Retina (tissue), 1 donor: ENCODE data around the gene PHC1.

Experiments used
- DNase-seq: peaks from one replicate; pipeline ENCODE4 v3.0.0-alpha.2; 2016

The PHC1 gene

DNA sequence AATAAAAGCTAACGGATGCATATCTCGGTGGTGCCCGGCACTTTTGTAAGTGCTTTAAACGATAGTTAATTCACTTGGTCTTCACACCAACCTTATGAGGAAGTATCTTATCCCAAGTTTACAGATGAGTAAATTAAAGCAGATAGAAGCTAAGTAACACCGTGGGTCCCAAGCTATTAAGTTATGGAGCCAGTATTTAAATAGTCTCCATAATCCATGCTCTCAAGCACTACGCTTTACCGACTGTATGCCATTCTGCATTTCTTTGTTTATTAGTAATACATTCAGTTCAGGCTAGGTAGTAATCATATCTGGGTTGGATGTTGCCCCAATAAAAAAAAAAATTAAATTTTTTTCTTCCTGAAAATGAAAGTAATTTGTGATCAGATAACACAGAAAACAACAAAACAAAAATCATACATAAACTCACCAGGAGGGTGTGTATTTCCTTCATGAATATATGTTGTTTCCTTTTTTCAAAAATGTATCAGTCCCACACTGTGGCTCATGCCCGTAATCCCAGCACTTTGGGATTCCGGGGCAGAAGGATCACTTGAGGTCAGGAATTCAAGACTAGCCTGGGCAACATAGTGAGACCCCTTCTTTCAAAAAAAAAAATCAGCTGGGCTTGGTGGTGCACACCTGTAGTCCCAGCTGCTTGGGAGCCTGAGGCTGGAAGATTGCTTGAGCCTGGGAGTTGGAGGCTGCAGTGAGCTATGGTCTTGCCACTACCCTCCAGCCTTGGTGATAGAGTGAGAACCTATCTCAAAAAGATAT, 36.6 kb downstream of the PHC1 start:
- DNase-seq, result no peak

DNA sequence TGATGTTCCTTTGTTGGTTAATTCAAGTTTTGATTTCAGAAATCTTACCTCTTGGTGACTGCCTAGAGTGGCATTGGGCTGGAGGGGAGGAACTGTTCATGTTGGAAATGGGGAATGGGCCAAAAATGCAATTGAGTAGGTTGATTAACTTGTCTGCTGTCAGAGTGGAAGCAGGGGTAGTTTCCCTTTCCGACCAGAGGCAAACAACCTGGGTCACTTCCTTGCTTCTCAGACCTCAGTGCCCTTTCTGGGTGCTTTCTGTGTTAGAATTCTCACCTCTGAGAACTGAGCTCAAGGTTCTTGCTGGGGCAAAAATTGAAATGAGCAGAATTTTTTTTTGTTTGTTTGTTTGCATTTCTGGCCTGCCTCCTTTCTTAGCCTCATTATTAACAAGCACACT, 37.4 kb downstream of the PHC1 start:
- no peak for DNase-seq

DNA sequence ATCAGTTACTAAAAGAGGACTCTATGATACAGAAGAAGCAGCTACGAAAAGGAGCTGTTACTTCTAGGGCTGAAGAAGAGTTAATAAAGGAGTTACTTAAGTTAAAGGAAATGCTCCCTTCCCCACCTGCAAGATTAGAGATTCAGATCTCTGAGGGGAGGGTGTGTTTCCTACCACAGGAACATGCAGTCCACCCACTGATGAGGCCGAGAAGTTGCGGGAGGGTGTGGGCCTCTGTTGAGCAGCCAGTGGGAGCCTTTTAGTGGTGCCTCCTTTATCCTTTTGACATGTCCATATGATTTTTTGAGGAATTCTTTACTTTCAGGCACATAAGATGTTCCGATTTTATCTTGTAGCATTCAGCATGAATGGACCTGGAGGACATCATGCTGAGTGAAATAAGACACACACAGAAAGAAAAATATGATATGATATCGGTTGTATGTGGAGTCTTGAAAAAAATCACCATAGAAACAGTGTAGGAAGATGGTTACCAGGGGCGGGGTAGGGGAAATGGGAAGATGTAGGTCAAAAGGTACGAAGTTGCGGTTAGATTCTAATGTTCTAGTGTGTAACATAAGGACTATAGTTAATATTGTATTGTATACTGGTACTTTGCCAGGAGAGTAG, 39.6 kb downstream of the PHC1 start:
- DNase-seq, result no peak

DNA sequence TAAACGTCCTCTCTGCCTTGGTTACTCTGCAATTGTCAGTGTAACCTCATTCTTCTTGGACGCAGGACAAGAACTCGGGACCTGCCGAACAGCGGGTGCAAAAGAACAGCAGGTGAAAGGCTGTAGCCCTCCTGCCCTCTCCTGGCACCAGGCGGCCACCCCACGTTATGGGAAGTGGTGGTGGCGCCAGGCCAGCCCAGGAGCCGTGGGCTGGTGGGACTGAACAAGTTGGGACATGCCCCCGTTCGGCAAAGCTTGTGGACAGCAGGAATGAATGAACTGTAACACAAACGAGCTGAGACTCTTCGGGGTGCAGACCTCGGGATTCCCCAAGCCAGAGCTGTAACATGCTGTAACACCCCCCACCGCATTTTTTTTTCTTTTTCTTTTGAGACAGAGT, 41.8 kb downstream of the PHC1 start:
- DNase-seq, result no peak

DNA sequence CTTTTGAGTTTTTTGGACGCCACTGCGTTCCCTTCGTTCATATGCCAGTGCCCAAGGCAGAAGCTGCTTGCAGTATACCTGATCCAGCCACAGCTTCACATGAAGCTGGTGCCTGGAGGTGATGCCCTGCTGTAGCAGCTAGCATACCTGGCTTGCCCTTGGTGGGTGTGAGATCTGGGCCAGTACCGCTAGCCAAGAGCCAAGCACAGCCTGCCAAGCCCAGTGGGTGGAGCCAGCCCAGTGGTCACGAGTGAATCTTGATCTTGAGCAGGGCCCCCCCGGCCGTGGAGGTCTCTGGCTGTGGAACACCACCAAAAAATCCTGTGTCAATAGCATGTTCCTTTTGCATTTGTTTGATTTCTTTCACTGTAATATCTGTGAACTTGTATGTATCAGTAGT, 42.5 kb downstream of the PHC1 start:
- DNase-seq, result no peak

DNA sequence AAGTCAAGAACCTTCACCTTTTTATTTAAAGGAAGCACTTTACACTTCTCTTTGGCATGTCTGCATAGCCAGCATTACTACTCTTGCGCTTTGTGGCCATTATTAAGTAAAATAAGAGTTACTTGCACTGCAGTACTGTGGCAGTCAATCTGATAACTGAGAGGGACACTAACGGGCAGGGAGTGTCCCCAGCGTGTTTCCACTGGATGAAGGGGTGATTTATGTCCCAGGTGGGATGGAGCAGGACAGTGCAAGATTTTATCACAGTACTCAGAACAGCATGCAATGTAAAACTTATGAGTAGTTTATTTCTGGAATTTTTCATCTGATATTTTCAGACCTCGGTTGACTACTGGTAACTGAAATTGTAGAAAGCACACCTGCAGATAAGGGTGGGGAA, 43.3 kb downstream of the PHC1 start:
- no peak for DNase-seq

DNA sequence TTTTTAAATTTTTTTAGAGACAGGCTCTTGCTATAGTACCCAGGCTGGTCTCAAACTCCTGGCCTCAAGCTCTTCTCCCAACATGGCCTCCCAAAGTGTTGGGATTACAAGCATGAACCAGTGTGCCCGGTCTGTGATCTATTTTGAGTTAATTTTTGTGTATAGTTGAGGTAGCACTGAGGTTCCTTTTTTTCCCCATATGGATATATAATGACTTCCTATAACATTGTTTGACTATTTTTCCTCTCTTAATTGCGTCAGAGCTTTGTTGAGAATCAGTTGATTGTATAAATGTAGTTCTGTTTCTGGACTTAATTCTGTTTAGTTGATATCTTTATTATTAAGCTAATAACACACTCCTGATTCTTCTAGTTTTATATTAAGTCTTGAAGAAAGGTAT, 43.8 kb downstream of the PHC1 start:
- DNase-seq, result no peak

DNA sequence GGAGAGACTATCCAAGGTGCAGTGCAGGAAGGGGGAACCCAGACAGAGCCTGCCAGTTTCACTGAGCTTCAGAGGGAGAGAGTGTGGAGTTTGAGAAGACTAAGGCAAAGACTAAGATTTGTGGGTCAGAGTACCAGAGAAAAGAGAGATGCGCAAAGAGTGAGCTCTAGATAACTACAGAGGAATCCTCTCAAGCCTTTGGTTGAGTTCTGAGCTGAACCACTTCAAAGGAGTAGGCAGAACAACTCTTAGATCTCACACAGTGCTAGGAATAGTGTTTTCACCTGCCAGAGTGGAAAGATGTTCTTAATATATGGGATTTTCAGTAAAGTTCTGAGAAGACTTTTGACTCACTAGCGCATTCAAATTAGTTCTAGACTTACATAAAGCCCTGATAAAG, 45.9 kb downstream of the PHC1 start:
- DNase-seq, result no peak

DNA sequence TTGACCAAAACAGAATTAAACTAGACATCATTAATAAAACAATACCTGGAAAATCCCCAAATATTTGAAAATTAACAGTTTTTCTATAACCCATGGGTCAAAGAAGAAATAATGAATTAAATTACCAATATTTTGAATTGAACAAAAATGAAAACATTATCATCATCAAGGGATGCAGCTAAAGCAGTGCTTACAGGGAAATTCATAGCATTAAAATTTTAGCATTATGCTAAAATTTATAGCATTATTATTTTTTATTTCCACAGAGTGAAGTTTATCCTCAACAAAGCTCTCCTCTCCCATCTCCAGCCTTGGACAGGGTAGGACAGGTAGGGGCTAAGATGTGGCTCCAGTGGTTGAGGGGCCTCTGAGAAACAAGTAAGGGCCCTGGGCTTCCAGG, 54.5 kb downstream of the PHC1 start:
- DNase-seq, result no peak

DNA sequence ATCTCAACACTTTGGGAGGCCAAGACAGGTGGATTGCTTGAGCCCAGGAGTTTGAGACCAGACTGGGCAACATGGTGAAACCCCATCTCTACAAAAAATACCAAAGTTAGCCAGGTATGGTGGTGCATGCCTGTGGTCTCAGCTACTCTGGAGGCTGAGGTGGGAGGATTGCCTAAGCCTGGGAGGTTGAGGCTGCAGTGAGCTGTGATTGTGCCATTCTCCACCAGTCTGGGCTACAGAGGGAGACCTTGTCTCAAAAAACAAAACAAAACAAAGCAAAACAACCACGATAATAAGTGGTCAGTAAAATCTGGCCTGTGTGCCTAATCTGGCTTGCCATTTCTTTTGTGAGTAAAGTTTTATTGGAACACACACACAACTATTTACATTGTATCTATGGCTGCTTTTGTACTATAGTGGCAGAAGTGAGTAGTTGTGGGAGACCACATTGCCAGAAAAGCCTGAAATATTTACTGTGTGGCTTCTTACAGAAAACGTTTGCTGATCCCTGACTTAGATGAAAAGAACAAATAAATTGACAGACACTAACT, 55.6 kb downstream of the PHC1 start:
- DNase-seq, result no peak

DNA sequence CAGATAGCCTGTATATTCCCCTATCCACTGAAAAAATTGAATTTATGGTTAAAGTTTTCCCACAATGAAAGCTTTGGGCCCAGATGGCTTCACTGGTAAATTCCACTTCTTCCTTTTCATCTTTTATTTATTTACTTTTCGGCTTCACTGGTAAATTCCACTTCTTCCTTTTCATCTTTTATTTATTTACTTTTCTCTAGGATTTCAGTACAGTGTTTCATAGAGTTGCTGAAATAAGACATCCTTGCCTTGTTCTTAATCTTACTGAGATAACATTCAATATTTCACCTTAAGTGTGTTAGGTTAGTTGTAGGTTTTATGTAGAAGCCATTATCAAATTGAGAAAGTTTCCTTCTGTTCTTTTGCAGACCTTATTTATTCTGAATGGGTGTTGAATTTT, 56.1 kb downstream of the PHC1 start:
- no peak for DNase-seq

DNA sequence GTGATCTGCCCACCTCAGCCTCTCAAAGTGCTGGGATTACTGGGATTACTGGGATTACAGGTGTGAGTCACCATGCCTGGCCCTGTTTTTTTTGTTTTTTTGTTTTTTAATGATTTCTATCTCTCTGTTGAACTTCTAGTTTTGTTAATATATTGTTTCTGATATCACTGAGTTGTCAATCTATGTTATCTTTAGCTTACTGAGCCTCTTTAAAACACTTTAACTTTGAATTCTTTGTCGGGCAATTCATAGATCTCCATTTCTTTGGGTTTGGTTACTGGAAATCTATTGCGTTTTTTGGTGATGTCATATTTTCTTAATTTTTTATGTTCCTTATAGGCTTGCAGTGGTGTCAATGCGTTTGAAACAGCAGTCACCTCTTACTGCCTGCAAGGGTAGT, 65.8 kb downstream of the PHC1 start:
- no peak for DNase-seq

DNA sequence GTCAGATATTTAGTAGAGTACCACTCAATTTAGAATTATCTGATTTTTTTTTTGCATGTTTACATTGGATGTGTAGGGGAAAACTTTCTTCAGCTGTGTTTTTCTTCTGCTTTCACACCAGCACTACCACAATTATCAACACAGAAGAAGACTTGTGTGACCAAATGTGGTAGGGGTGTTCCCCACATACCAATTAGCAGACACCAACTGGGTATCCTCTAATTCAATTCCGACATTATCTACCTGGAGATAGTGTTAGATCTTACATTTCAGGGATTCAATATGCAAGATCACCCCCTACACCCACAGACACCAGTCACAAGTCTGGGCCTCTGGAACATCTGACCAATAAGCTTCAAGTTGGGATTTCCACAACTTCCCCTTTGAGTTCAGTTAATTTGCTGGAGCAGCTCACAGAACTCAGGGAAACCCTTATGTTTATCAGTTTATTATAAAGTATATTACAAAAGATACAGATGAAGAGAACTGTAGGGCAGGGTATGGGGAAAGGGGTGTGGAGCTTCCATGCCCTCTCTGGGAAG, 71.0 kb downstream of the PHC1 start:
- no peak for DNase-seq

DNA sequence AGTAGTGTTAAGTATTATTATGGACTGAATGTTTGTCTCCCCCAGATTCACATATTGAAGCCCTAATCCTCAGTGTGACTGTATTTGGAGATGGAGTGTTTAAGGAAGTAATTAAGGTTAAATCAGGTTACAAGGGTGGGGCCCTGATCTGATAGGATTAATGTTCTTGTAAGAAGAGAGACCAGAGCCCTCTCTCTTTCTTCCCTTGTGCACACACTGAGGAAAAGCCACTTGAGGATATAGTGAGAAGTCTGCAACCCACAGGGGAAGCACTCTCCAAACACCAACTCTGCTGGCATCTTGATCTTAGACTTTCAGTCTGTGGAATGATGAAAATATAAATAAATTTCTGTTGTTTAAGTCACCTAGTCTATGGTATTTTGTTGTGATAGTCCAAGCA, 72.9 kb downstream of the PHC1 start:
- no peak for DNase-seq

DNA sequence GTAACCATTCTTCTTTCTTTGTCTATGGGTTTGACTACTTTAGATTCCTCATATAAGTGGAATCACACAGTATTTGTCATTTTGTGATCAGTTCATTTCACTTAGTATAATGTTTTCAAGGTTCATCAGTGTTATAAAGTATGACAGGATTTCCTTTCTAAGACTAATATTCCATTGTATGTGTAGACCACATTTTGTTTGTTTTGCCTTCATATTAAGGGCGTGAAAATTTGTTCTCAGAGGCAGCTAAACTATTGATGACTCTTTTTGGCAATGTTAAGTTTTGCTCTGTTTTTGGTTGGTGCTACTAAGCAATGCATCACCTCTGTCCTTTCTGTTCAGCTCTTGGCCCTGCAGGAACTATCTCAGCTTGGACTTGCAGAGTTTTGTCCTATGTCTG, 73.4 kb downstream of the PHC1 start:
- DNase-seq, result no peak

DNA sequence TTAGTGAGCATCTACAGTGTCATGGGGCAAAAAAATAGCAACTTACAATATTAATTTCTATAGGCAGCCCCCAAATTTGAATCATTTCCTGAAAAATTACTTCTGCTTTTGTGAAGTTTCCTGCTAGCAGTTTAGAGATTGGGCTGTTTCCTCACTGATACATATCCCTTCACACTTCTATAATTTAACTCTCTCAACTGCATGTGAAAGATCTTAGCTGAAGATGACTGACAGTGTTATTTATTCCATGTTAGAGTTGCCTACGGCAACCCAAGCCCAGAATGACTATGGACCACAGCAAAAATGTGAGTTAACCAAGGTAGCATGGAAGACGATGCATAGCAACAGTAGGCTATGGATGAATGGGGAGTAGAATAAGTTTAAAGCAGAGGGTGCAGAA, 75.1 kb downstream of the PHC1 start, which contains the start of gene KLRG1:
TSS of gene KLRG1 (plus strand) at position 134 of the 400 bp plus-strand sequence. CDS start at position 224, 90 bp downstream.
- DNase-seq, result no peak
